ENCODE results near the gene LSAMP.

- no peak for TF ChIP-seq RNF2 (IDR thresholded peaks at IDR 0.05)
- no peak for TF ChIP-seq TEAD1 (CRISPR knock-in tag; IDR thresholded peaks at IDR 0.05)
- TF ChIP-seq ZBTB7A (IDR thresholded peaks at IDR 0.05; ENCODE audit: borderline replicate concordance, control insufficient read depth, low read depth, low read length), result no peak
- TF ChIP-seq IRF1 (CRISPR knock-in tag; IDR thresholded peaks at IDR 0.05; ENCODE audit: borderline replicate concordance), result no peak
- TF ChIP-seq CHD2 (IDR thresholded peaks at IDR 0.05; ENCODE audit: low read depth, low read length), result no peak
- no peak for TF ChIP-seq CTCF (IDR thresholded peaks at IDR 0.05 in 2 of 3, conservative IDR thresholded peaks at IDR 0.05 in 1 of 3; ENCODE audit: insufficient read depth in 2 of 3, low read depth in 1 of 3, low read length in 3 of 3)
- no peak for TF ChIP-seq RCOR1 (IDR thresholded peaks at IDR 0.05; ENCODE audit: borderline replicate concordance in 1 of 2, low read depth in 2 of 2, low read length in 2 of 2)
Measured at GRCh38 chr3:115800489-115801075, 644.7 kb downstream of the LSAMP start.
